DOHH2 (cell line): ENCODE measurements around the gene AFF2.
A peak's percentile ranks its signal among the peaks of the same experiment; 100 is the strongest.

ENCODE experiments used
- H3F3A ChIP-seq: fragments of 200-600 bp; sonication (generic), shearing (Covaris generic); 2 replicates; pipeline ENCODE4 v1.6.0; 2016; ENCODE audit warnings: antibody characterized with exemption, mild to moderate bottlenecking; ENCODE audit not compliant: control insufficient read depth, insufficient read depth
- H3K27ac ChIP-seq: fragments of 200-600 bp; sonication (generic); 2 replicates; pipeline ENCODE4 v1.5.1; 2014; ENCODE audit warnings: low read depth, mild to moderate bottlenecking, low read length, moderate library complexity
- H3K27me3 ChIP-seq: fragments of 200-600 bp; sonication (generic); 2 replicates; pipeline ENCODE4 v1.6.1; 2014; ENCODE audit warnings: mild to moderate bottlenecking, low read length, mixed read lengths; ENCODE audit not compliant: control insufficient read depth
- H3K36me3 ChIP-seq: fragments of 200-600 bp; sonication (generic); 2 replicates; pipeline ENCODE4 v1.6.1; 2014; ENCODE audit warnings: mild to moderate bottlenecking, low read length, moderate library complexity, mixed read lengths; ENCODE audit not compliant: control insufficient read depth
- H3K4me1 ChIP-seq: fragments of 200-600 bp; sonication (generic); 2 replicates; pipeline ENCODE4 v1.6.1; 2014; ENCODE audit warnings: mild to moderate bottlenecking, low read length, mixed read lengths; ENCODE audit not compliant: control insufficient read depth
- H3K4me2 ChIP-seq: fragments of 200-600 bp; sonication (generic); 2 replicates; pipeline ENCODE4 v1.6.0; 2014; ENCODE audit warnings: mild to moderate bottlenecking, low read length, moderate library complexity
- H3K4me3 ChIP-seq: fragments of 200-600 bp; sonication (generic); 2 replicates; pipeline ENCODE4 v1.5.1; 2014; ENCODE audit warnings: mild to moderate bottlenecking, low read length, mixed read lengths
- H3K79me2 ChIP-seq: fragments of 200-600 bp; sonication (generic); 2 replicates; pipeline ENCODE4 v1.6.1; 2014; ENCODE audit warnings: mild to moderate bottlenecking, low read length, mixed read lengths; ENCODE audit not compliant: control insufficient read depth
- H3K9me2 ChIP-seq: fragments of 200-600 bp; sonication (generic); replicated peaks from 2 replicates; pipeline ENCODE4 v1.6.1; 2014; ENCODE audit warnings: mild to moderate bottlenecking, low read length, mixed read lengths; ENCODE audit not compliant: control insufficient read depth
- H3K9me3 ChIP-seq: fragments of 200-600 bp; sonication (generic); 2 replicates; pipeline ENCODE4 v1.6.1; 2014; ENCODE audit warnings: antibody characterized with exemption, low read length, mixed read lengths; ENCODE audit not compliant: control insufficient read depth, insufficient read depth
- H4K20me1 ChIP-seq: fragments of 200-600 bp; sonication (generic); 2 replicates; pipeline ENCODE4 v1.6.0; 2014; ENCODE audit warnings: low read depth, mild to moderate bottlenecking, antibody characterized with exemption, low read length, moderate library complexity; ENCODE audit not compliant: control insufficient read depth, insufficient read depth
- CTCF ChIP-seq: fragments of 200-600 bp; sonication (generic); IDR thresholded peaks from one replicate; pipeline ENCODE4 v1.5.1; 2014; ENCODE audit warnings: antibody characterized with exemption, mild to moderate bottlenecking, low read depth, low read length; ENCODE audit not compliant: poor library complexity, severe bottlenecking
- EZH2phosphoT487 ChIP-seq: fragments of 200-600 bp; sonication (generic); IDR thresholded peaks from 2 replicates; pipeline ENCODE4 v1.6.1; 2017; ENCODE audit warnings: borderline replicate concordance, mild to moderate bottlenecking, antibody characterized with exemption, low read length, moderate library complexity, mixed read lengths

The AFF2 gene

GRCh38 chrX:148588649-148589310 lies 88.4 kb downstream of the AFF2 start:
- peaks cover 65% of the 10 kb centered on the region for H3K4me1 ChIP-seq

GRCh38 chrX:148592595-148592994 lies 92.2 kb downstream of the AFF2 start:
- H3K9me3 ChIP-seq, result no peaks in the 10 kb centered on the region
- H3K27me3 ChIP-seq, result no peaks in the 10 kb centered on the region
- H3K4me3 ChIP-seq, result no peak overlapping the region
- H3K9me2 ChIP-seq, result no peaks in the 10 kb centered on the region
- H3K4me1 ChIP-seq, result peaks cover 97% of the 10 kb centered on the region
- TF ChIP-seq CTCF (no peak), EZH2phosphoT487 (no peak)
- H4K20me1 ChIP-seq, result no peaks in the 10 kb centered on the region
- peaks cover 100% of the 10 kb centered on the region for H3K79me2 ChIP-seq
- peak overlapping the region; percentile 24 for H3K4me2 ChIP-seq
- H3K36me3 ChIP-seq, result peaks cover 13% of the 10 kb centered on the region; the same call in 1 of the 2 replicates
- peak overlapping the region; percentile 9; the same call in 1 of the 2 replicates for H3K27ac ChIP-seq
- H3F3A ChIP-seq, result no peaks in the 10 kb centered on the region

More at GRCh38 chrX:148588649-148589310, 88.4 kb downstream of the AFF2 start:
- Histone ChIP-seq H4K20me1 (no peaks in the 10 kb centered on the region), H3K27ac (no peak overlapping the region), H3F3A (no peaks in the 10 kb centered on the region), H3K36me3 (peaks cover 10% of the 10 kb centered on the region; the same call in 1 of the 2 replicates), H3K27me3 (no peaks in the 10 kb centered on the region), H3K4me2 (peak overlapping the region; percentile 12), H3K9me3 (no peaks in the 10 kb centered on the region), H3K9me2 (no peaks in the 10 kb centered on the region), H3K79me2 (peaks cover 100% of the 10 kb centered on the region), H3K4me3 (no peak overlapping the region)
- TF ChIP-seq CTCF (no peak), EZH2phosphoT487 (no peak)

DNA sequence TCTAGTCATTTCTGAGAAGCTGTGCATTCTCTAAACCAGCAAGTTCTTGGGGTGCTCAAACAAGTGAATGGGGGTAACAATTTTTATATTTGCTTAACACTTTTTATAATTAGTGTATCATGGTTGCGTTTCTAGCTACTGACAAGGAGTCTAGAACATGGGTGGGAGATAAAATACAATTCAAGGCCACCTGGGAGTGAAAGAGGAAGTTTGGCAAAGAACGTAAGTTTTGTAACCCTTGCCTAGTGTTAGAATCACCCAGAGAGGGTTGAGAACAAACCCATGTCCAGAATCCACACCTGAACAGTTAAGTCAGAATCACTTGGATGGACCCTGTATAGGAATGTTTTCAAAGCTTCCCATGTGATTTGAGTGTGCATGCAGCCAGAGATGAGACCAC lies 92.7 kb downstream of the AFF2 start:
- H3K9me2 ChIP-seq, result no peaks in the 10 kb centered on the region
- H3K27me3 ChIP-seq, result no peaks in the 10 kb centered on the region
- no peaks in the 10 kb centered on the region for H4K20me1 ChIP-seq
- peaks cover 93% of the 10 kb centered on the region for H3K4me1 ChIP-seq
- peaks cover 100% of the 10 kb centered on the region for H3K79me2 ChIP-seq
- peak overlapping the region; percentile 24 for H3K4me2 ChIP-seq
- H3K36me3 ChIP-seq, result peaks cover 13% of the 10 kb centered on the region; the same call in 1 of the 2 replicates
- H3F3A ChIP-seq, result no peaks in the 10 kb centered on the region
- TF ChIP-seq CTCF, result no peak
- H3K9me3 ChIP-seq, result no peaks in the 10 kb centered on the region
- peak overlapping the region; percentile 9; the same call in 1 of the 2 replicates for H3K27ac ChIP-seq
- no peak overlapping the region for H3K4me3 ChIP-seq
